GM23248 (cell line): ENCODE data around the gene SH3RF3.

Experiments used
- EZH2 ChIP-seq: fragments of 200-600 bp; sonication (generic); IDR thresholded peaks from 2 replicates; pipeline ENCODE4 v1.6.1; 2018; ENCODE audit warnings: antibody characterized with exemption, mild to moderate bottlenecking; ENCODE audit not compliant: insufficient read depth, poor library complexity, severe bottlenecking
- EZH2phosphoT487 ChIP-seq: fragments of 200-600 bp; sonication (generic); IDR thresholded peaks from 2 replicates; pipeline ENCODE4 v1.6.1; 2018; ENCODE audit warnings: antibody characterized with exemption, moderate library complexity, mild to moderate bottlenecking, low read depth; ENCODE audit not compliant: insufficient read depth

DNA sequence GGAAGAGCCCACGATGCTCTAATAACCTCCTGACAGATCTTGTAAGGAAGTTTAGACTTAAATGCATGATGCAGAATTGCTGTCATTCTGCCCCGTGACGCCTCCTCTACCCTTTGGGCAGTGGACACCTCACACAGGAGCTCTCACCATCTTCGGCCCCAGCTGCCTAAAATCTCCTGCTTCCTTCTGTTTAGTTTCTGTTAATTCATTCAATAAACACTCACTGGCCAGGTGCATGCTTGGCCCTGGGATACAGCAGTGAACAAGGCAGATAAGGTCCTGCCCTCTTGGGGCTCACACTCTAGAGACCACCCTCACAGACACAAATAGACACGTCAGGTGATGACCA lies 403.7 kb downstream of the SH3RF3 start:
- TF ChIP-seq EZH2 (no peak), EZH2phosphoT487 (no peak)
